Spleen (tissue), 7 donors: ENCODE data around the gene OTOR.

Experiments
- CTCF ChIP-seq, 11 experiments: fragments of 200-600 bp in 7 of 11; fragments of 450-650 bp in 4 of 11; sonication (generic) in 4 of 11; IDR thresholded peaks in 8 of 11; conservative IDR thresholded peaks in 3 of 11; 1 replicate in 7 of 11; 2 replicates in 4 of 11; pipeline versions ENCODE4 v1.4.0 to v1.8.0; 2016 to 2021; ENCODE audit warnings: antibody characterized with exemption in 11 of 11, inconsistent platforms in 4 of 11, mild to moderate bottlenecking in 1 of 11
- POLR2A ChIP-seq, 3 donors: fragments of 450-650 bp; IDR thresholded peaks; one replicate each; pipeline ENCODE4 v1.5.1; 2017; ENCODE audit warnings: antibody characterized with exemption in 3 of 3, mild to moderate bottlenecking in 1 of 3
- POLR2AphosphoS5 ChIP-seq, 3 donors: sonication (generic); formaldehyde crosslinking; IDR thresholded peaks; one replicate each; pipeline ENCODE4 v1.5.1; 2017; ENCODE audit warnings: antibody characterized with exemption in 3 of 3
- donor health status: DM: no; HTN: no; CAD: no; lungs with moderate emphysema.
- donor health status: DM: no; HTN: no; CAD: no.
- donor health status: DM: no; HTN: no; CAD: no.

GRCh38 chr20:16714242-16714641, 33.9 kb upstream of the OTOR start:
- TF ChIP-seq POLR2AphosphoS5 (IDR thresholded peaks at IDR 0.05) = no peak
- no peak for TF ChIP-seq POLR2A (IDR thresholded peaks at IDR 0.05)
- TF ChIP-seq CTCF (IDR thresholded peaks at IDR 0.05 in 8 of 11, conservative IDR thresholded peaks at IDR 0.05 in 3 of 11) = no peak
